Neural crest cell (in vitro differentiated cells): ENCODE data around the gene POMGNT1. TPM values are rescaled to one million over a fixed set of nuclear protein-coding genes. Genes with fewer than 3 reads are reported as not detected.
A peak's percentile ranks its signal among the peaks of the same experiment; 100 is the strongest.

Experiments
- DNase-seq: peaks from one replicate; pipeline ENCODE4 v3.0.0; 2021; ENCODE audit warnings: low read depth, mixed read lengths, low spot score
- H3K27ac Mint-ChIP-seq: one replicate; pipeline ENCODE4 v1.8.0; 2021; ENCODE audit warnings: mild to moderate bottlenecking, mixed read lengths; ENCODE audit not compliant: unreplicated experiment
- H3K27me3 Mint-ChIP-seq: 2 replicates; pipeline ENCODE4 v1.8.0; 2021; ENCODE audit warnings: low read depth, mild to moderate bottlenecking, mixed read lengths
- H3K36me3 Mint-ChIP-seq: 2 replicates; pipeline ENCODE4 v1.8.0; 2021; ENCODE audit warnings: low read depth, mild to moderate bottlenecking, mixed read lengths
- H3K4me1 Mint-ChIP-seq: 2 replicates; pipeline ENCODE4 v1.8.0; 2021; ENCODE audit warnings: mixed read lengths
- H3K4me3 Mint-ChIP-seq: one replicate; pipeline ENCODE4 v1.8.0; 2021; ENCODE audit warnings: mild to moderate bottlenecking, mixed read lengths
- H3K9me3 Mint-ChIP-seq: 2 replicates; pipeline ENCODE4 v1.8.0; 2021; ENCODE audit warnings: mixed read lengths
- CTCF ChIP-seq: fragments of 200-600 bp; sonication (generic); conservative IDR thresholded peaks from 2 replicates; pipeline ENCODE4 v1.5.0; 2021; ENCODE audit warnings: antibody characterized with exemption, mild to moderate bottlenecking
- total RNA-seq: library from RNA; stranded (reverse); gene quantifications from 2 replicates; pipeline ENCODE4 v1.2.1, GENCODE V29; 2021

POMGNT1 gene
- total RNA-seq, 1 donor from 2014 or later, result 86.7 TPM

GRCh38 chr1:46211051-46211450 lies 12.8 kb upstream of the POMGNT1 start:
- H3K27me3 Mint-ChIP-seq, result no peaks in the 10 kb centered on the region
- H3K4me3 Mint-ChIP-seq, result no peak overlapping the region
- H3K36me3 Mint-ChIP-seq, result peaks cover 3% of the 10 kb centered on the region
- H3K9me3 Mint-ChIP-seq, result peaks cover 3% of the 10 kb centered on the region
- no peak for TF ChIP-seq CTCF
- H3K4me1 Mint-ChIP-seq, result peaks cover 19% of the 10 kb centered on the region
- no peak for DNase-seq
- no peak overlapping the region for H3K27ac Mint-ChIP-seq

DNA sequence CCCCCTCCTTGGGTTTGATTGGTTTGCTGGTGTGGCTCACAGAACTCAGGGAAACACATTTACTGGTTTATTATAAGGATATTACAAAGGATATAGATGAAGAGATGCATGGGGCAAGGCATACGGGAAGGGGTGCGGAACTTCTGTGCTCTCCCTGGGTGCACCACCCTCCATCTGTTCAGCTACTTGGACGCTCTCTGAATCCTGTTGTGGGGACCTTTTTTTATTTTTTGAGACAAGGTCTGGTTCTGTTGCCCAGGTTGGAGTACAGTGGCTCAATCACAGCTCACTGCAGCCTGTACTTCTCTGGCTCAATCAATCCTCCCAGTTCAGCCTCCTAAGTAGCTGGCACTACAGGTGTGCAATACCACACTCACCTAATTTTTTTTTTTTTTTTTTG lies 12.3 kb upstream of the POMGNT1 start:
- Mint-ChIP-seq H3K27ac (no peak overlapping the region), H3K4me1 (peaks cover 24% of the 10 kb centered on the region), H3K36me3 (peaks cover 3% of the 10 kb centered on the region), H3K4me3 (no peak overlapping the region), H3K27me3 (no peaks in the 10 kb centered on the region), H3K9me3 (peaks cover 3% of the 10 kb centered on the region)
- DNase-seq, result no peak
- no peak for TF ChIP-seq CTCF

DNA sequence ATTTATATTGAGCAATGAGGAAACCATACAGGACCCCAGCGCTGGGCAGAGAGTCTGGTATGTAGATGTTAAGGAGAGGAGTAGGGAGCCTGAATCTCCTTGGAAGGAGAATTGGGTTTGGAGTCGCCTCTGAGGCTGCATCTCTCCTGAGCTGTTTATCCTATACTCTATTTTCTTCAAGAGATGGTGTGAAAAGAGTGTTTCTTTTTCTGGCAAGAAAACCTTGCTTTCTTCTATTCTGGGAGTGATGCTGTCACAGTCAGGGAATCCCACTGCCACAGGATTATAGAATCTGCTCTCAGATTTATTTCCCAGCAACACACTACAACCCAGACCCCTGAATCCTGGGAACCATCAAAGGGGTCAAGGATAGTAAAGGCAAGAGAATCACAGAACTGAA lies 8.2 kb upstream of the POMGNT1 start:
- no peak for TF ChIP-seq CTCF
- peak overlapping the region; percentile 93 for H3K27ac Mint-ChIP-seq
- peaks cover 45% of the 10 kb centered on the region for H3K4me1 Mint-ChIP-seq
- H3K27me3 Mint-ChIP-seq, result no peaks in the 10 kb centered on the region
- H3K36me3 Mint-ChIP-seq, result no peaks in the 10 kb centered on the region
- H3K4me3 Mint-ChIP-seq, result peak overlapping the region; percentile 93
- H3K9me3 Mint-ChIP-seq, result no peaks in the 10 kb centered on the region
- DNase-seq, result no peak

GRCh38 chr1:46205791-46206190 lies 7.6 kb upstream of the POMGNT1 start:
- Mint-ChIP-seq H3K4me3 (peak overlapping the region; percentile 93), H3K27me3 (no peaks in the 10 kb centered on the region), H3K4me1 (peaks cover 45% of the 10 kb centered on the region), H3K27ac (peak overlapping the region; percentile 93), H3K36me3 (no peaks in the 10 kb centered on the region), H3K9me3 (no peaks in the 10 kb centered on the region)
- no peak for TF ChIP-seq CTCF
- DNase-seq, result peak; percentile 22

DNA sequence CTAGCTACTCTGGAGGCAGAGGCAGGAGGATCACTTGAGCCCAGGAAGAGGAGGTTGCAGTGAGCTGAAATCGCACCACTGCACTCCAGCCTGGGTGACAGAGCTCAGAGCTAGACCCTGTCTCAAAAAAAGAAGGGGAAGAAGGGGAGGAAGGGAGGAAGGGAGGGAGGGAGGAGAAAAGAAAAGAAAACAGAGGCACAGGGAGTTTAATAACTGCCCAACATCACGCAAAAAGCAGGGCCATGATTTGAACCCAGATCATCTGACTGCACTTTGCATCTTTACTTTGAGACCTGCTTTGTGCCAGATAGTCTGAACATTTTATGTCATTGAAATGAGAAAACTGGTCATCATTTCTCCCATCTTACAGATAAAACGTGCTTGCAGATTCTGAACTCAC lies 6.9 kb upstream of the POMGNT1 start:
- Mint-ChIP-seq H3K36me3 (no peaks in the 10 kb centered on the region), H3K9me3 (no peaks in the 10 kb centered on the region), H3K4me1 (peaks cover 50% of the 10 kb centered on the region), H3K27me3 (no peaks in the 10 kb centered on the region), H3K27ac (no peak overlapping the region), H3K4me3 (peak overlapping the region; percentile 93)
- TF ChIP-seq CTCF, result no peak
- DNase-seq, result no peak

DNA sequence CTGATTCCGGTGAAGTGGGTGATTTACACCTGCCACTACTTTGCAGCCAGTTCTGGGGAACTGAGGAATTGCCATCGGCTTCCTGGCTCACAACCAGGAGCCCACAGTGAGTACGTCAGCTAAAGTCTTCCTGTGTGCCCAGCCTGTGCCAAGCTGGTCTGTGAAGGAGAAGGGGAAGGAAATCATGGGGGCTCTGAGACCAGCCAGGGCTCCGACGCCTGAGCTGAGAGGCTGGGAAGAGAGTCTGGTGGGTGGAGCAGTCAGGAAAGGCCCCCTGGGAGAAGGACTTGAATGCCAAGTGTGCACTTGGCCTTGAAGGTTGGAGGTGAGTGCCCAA lies 6.1 kb upstream of the POMGNT1 start:
- TF ChIP-seq CTCF, result no peak
- peaks cover 52% of the 10 kb centered on the region for H3K4me1 Mint-ChIP-seq
- DNase-seq, result no peak
- H3K9me3 Mint-ChIP-seq, result no peaks in the 10 kb centered on the region
- no peak overlapping the region for H3K27ac Mint-ChIP-seq
- H3K27me3 Mint-ChIP-seq, result no peaks in the 10 kb centered on the region
- H3K36me3 Mint-ChIP-seq, result no peaks in the 10 kb centered on the region
- H3K4me3 Mint-ChIP-seq, result peak overlapping the region; percentile 93
